Mucosa of descending colon (tissue), 3 donors: ENCODE data around the gene AKT1S1. TPM values are rescaled to one million over a fixed set of nuclear protein-coding genes. Genes with fewer than 3 reads are reported as not detected.

ENCODE experiments used
- ATAC-seq: fragments of 200-7000 bp; cut with Tn5 transposase; one replicate; pipeline ENCODE4 v1.9.1; 2020; ENCODE audit warnings: mild to moderate bottlenecking, moderate library complexity
- DNase-seq, 3 donors: peaks; one replicate each; pipeline ENCODE4 v3.0.0-alpha.2; 2020
- H3K36me3 ChIP-seq: fragments of 200-600 bp; one replicate; pipeline ENCODE4 v1.8.0; 2021; ENCODE audit warnings: low read depth, mild to moderate bottlenecking
- H3K4me1 ChIP-seq: fragments of 200-600 bp; one replicate; pipeline ENCODE4 v1.8.0; 2021; ENCODE audit warnings: low read depth, mild to moderate bottlenecking
- H3K4me3 ChIP-seq: fragments of 200-600 bp; one replicate; pipeline ENCODE4 v1.8.0; 2021; ENCODE audit warnings: mild to moderate bottlenecking
- H3K9me3 ChIP-seq: fragments of 200-600 bp; one replicate; pipeline ENCODE4 v1.8.0; 2021; ENCODE audit warnings: mild to moderate bottlenecking
- intact Hi-C, 2 donors: fragments of 100-400 bp; cut with DNase I in 1 of 2; cut with micrococcal nuclease in 1 of 2; formaldehyde crosslinking; loops; one replicate each; pipeline versions ENCODE4 v1.11.0 to v1.11.1; 2022; cut with DNase I, micrococcal nuclease
- total RNA-seq, 3 donors: library from RNA; stranded (reverse); fragmentation: NEBNext Ultra II Directional in 2 of 3; extraction: Animal tissue kit (Norgen Biotek cat#: 25700) in 2 of 3; gene quantifications; one replicate each; pipeline versions ENCODE4 v1.2.1 to v1.2.4, GENCODE V29; 2021 to 2023
- TF ChIP-seq, protein P1 (sequence below): fragments of 200-600 bp; IDR thresholded peaks from one replicate; pipeline ENCODE4 v1.8.0; 2022; ENCODE audit warnings: antibody characterized with exemption, mild to moderate bottlenecking
- donor health status: DM: no; HTN: no; CAD: no; lungs with moderate emphysema.
- donor health status: DM: no; HTN: no; CAD: no.
- donor health status: DM: no; HTN: yes; CAD: no.

AKT1S1 gene
- total RNA-seq, 3 donors from 2014 or later = 38.8 to 44.0 (median 42.3) TPM

GRCh38 chr19:49860336-49861102 is 16.6 kb downstream of the AKT1S1 start:
- intact Hi-C loops = no loop called here
- no peaks in the 10 kb centered on the region for H3K9me3 ChIP-seq
- peaks cover 4% of the 10 kb centered on the region for H3K4me1 ChIP-seq
- ATAC-seq (no peak), DNase-seq (peak in 1 of 3 donors; percentile 5)
- H3K4me3 ChIP-seq = no peak overlapping the region
- TF ChIP-seq, protein P1, sequence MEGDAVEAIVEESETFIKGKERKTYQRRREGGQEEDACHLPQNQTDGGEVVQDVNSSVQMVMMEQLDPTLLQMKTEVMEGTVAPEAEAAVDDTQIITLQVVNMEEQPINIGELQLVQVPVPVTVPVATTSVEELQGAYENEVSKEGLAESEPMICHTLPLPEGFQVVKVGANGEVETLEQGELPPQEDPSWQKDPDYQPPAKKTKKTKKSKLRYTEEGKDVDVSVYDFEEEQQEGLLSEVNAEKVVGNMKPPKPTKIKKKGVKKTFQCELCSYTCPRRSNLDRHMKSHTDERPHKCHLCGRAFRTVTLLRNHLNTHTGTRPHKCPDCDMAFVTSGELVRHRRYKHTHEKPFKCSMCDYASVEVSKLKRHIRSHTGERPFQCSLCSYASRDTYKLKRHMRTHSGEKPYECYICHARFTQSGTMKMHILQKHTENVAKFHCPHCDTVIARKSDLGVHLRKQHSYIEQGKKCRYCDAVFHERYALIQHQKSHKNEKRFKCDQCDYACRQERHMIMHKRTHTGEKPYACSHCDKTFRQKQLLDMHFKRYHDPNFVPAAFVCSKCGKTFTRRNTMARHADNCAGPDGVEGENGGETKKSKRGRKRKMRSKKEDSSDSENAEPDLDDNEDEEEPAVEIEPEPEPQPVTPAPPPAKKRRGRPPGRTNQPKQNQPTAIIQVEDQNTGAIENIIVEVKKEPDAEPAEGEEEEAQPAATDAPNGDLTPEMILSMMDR = no peak
- H3K36me3 ChIP-seq = peaks cover 9% of the 10 kb centered on the region

DNA sequence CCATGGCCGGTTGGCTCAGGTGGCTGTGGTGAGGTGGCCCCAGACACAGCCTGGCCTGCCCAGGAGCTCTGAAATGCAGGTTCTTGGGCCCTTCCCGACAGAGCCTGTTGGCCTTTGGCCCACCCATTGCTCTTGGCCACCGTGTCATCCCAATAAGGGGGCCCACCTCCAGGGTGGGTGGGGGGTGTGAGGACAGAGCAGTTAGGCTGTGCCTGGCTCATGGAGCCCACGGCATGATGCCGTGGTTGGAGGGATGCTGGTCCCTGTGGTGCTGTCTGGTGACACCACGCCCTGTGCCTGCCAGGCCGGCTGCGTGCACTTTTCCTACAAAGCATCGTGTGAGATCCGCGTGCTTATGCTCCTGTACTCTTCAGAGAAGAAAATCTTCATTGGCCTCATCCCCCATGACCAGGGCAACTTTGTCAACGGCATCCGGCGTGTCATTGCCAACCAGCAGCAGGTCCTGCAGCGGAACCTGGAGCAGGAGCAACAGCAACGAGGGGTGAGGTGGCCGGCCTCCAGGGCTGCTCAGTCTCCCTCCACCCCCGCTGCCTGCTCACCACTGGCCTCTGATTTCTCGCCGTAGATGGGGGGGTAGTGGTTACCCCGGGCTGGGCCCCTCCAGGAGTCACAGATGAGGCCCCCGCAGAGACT is 17.3 kb downstream of the AKT1S1 start:
- peaks cover 9% of the 10 kb centered on the region for H3K36me3 ChIP-seq
- no peak for ATAC-seq
- intact Hi-C loops = no loop called here

DNA sequence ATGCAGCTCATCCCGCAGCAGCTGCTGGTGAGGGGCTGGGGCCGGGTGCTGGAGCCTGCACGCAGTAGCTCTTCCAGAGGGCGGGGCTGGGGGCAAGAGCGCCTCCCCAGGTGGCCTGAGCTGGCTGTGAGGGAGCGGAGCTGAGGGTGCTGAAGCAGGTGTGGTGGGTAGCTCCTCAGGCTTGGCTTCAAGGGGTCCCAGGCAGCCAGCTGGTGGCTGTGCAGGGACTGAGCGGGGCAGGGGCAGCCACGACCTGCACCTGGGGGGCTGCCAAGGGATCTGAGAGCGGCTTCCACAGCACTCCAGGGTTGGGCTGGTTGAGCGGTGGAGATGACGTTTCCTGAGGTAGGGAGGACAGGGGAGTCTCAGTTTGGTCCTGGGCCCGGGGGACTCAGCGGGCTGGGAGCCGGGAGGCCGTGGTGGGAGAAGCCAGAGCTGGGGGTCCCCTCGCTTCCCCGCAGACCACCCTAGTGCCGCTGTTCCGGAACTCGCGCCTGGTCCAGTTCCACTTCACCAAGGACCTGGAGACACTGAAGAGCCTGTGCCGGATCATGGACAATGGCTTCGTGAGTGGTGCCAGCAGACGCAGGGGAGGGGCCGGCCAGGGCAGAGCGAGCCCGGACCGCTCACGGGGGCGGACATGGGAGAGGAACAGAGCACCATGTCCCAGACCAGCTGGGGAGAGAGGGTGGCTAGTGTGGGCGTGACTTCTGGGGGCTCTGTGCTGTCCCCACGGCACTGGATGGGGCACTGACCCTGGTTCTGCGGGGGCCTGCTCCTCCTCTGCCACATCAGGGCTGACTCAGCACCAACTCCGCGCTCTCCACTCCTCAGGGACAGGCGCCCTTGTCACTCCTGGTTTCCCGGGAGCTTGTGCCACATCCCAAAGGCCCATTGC is 18.8 kb downstream of the AKT1S1 start:
- ATAC-seq (no peak), DNase-seq (peak in 1 of 3 donors; percentile 5)
- H3K36me3 ChIP-seq = no peaks in the 10 kb centered on the region
- H3K9me3 ChIP-seq = no peaks in the 10 kb centered on the region
- no peak overlapping the region for H3K4me3 ChIP-seq
- TF ChIP-seq, protein P1 = no peak
- intact Hi-C loops = no loop called here
- no peaks in the 10 kb centered on the region for H3K4me1 ChIP-seq

More for the DNA sequence above, 17.3 kb downstream of the AKT1S1 start:
- TF ChIP-seq, protein P1 = no peak
- Histone ChIP-seq H3K9me3 (no peaks in the 10 kb centered on the region), H3K4me1 (no peaks in the 10 kb centered on the region), H3K4me3 (no peak overlapping the region)
- peak in 1 of 3 donors; percentile 4 for DNase-seq

DNA sequence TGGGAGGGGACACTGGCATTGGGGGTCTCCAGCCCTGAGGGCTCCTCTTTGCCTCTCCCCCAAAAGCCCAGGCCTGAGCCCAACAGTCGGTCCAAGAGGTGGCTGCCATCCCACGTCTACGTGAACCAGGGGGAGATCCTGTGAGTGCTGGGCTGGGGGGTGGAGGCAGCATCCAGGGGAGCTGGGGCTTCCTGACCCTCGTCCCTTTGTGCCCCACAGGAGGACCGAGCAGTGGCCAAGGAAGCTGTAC is 19.4 kb downstream of the AKT1S1 start:
- Histone ChIP-seq H3K36me3 (no peaks in the 10 kb centered on the region), H3K4me3 (no peak overlapping the region), H3K4me1 (peaks cover 5% of the 10 kb centered on the region), H3K9me3 (no peaks in the 10 kb centered on the region)
- peak in 1 of 3 donors; percentile 49 for DNase-seq
- ATAC-seq = no peak
- TF ChIP-seq, protein P1 = no peak
- intact Hi-C loops = no loop called here

GRCh38 chr19:49857061-49857837 is 19.9 kb downstream of the AKT1S1 start:
- H3K9me3 ChIP-seq = no peaks in the 10 kb centered on the region
- no peaks in the 10 kb centered on the region for H3K36me3 ChIP-seq
- ATAC-seq (no peak), DNase-seq (peak; percentile 3 to 55 (median 37))
- TF ChIP-seq, protein P1 = no peak
- peaks cover 10% of the 10 kb centered on the region for H3K4me1 ChIP-seq
- no peak overlapping the region for H3K4me3 ChIP-seq
- intact Hi-C loops = no loop called here
